Measurements from ENCODE around the gene PRKCH. TPM values are rescaled to one million over a fixed set of nuclear protein-coding genes. Genes with fewer than 3 reads are reported as not detected.

Gene PRKCH
- total and polyA plus RNA-seq, 10 of the 15 experiments (the other 5 are each of a cell fraction or from before 2014, with no cell fraction given), result 10.7 to 140 (median 33.2) TPM

GRCh38 chr14:61503167-61503801 lies 181.9 kb downstream of the PRKCH start (continued):
- TF ChIP-seq IKZF1 (conservative IDR thresholded peaks at IDR 0.05) (peak; percentile 54), ZBTB40 (IDR thresholded peaks at IDR 0.05; ENCODE audit: borderline replicate concordance) (no peak; the same call in 1 of the 2 replicates), RBBP5 (conservative IDR thresholded peaks at IDR 0.05) (no peak), KLF5 (IDR thresholded peaks at IDR 0.05; ENCODE audit: partially characterized antibody) (no peak), CREM (IDR thresholded peaks at IDR 0.05; ENCODE audit: low read depth) (peak; percentile 3; the same call in 1 of the 2 replicates), YBX1 (IDR thresholded peaks at IDR 0.05) (no peak), RELA (IDR thresholded peaks at IDR 0.05; ENCODE audit: borderline replicate concordance, partially characterized antibody) (no peak), BACH1 (IDR thresholded peaks at IDR 0.05; ENCODE audit: borderline replicate concordance) (no peak), PRDM15 (CRISPR knock-in tag; IDR thresholded peaks at IDR 0.05) (no peak), NFIC (IDR thresholded peaks at IDR 0.05; ENCODE audit: low read depth, low read length) (peak; percentile 74), SMC3 (IDR thresholded peaks at IDR 0.05; ENCODE audit: borderline replicate concordance, low read length) (no peak), MAX (IDR thresholded peaks at IDR 0.05; ENCODE audit: low read depth, low read length) (no peak), MEF2A (IDR thresholded peaks at IDR 0.05; ENCODE audit: insufficient read depth, low read depth, low read length) (no peak), POLR2A (IDR thresholded peaks at IDR 0.05; ENCODE audit: low read depth, low read length) (no peak), ZNF24 (IDR thresholded peaks at IDR 0.05) (no peak), STAT1 (conservative IDR thresholded peaks at IDR 0.05) (no peak), ESRRA (IDR thresholded peaks at IDR 0.05; ENCODE audit: low read length) (no peak), NFXL1 (IDR thresholded peaks at IDR 0.05; ENCODE audit: borderline replicate concordance) (no peak), RB1 (IDR thresholded peaks at IDR 0.05; ENCODE audit: borderline replicate concordance) (no peak), SUPT20H (IDR thresholded peaks at IDR 0.05; ENCODE audit: borderline replicate concordance, control insufficient read depth, low read depth, low read length) (no peak), PAX5 (IDR thresholded peaks at IDR 0.05; ENCODE audit: borderline replicate concordance, low read depth, low read length) (peak; percentile 31; the same call in 1 of the 2 replicates)
- TF ChIP-seq, protein P1, sequence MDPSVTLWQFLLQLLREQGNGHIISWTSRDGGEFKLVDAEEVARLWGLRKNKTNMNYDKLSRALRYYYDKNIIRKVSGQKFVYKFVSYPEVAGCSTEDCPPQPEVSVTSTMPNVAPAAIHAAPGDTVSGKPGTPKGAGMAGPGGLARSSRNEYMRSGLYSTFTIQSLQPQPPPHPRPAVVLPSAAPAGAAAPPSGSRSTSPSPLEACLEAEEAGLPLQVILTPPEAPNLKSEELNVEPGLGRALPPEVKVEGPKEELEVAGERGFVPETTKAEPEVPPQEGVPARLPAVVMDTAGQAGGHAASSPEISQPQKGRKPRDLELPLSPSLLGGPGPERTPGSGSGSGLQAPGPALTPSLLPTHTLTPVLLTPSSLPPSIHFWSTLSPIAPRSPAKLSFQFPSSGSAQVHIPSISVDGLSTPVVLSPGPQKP (IDR thresholded peaks at IDR 0.05; ENCODE audit: low read depth, low read length), result no peak
- TF ChIP-seq, protein P2, sequence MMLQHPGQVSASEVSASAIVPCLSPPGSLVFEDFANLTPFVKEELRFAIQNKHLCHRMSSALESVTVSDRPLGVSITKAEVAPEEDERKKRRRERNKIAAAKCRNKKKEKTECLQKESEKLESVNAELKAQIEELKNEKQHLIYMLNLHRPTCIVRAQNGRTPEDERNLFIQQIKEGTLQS (IDR thresholded peaks at IDR 0.05; ENCODE audit: borderline replicate concordance, extremely low read depth, low read depth, low read length), result no peak

Data from GM12878 (cell line).